HL-60 (cell line): ENCODE data around the gene DIPK2B.

Experiments
- DNase-seq, 2 experiments: peaks; one replicate each; pipeline ENCODE4 v3.0.0-alpha.2; 2010 to 2020; ENCODE audit warnings: low read depth in 1 of 2, low spot score in 1 of 2
- H3K27ac ChIP-seq: fragments of 250-450 bp; sonication (Bioruptor Pico); replicated peaks from 2 replicates; pipeline ENCODE4 v1.5.1; 2020; ENCODE audit warnings: mild to moderate bottlenecking, moderate library complexity
- H3K27me3 ChIP-seq: fragments of 250-450 bp; sonication (Bioruptor Pico); 2 replicates; pipeline ENCODE4 v1.5.1; 2021; ENCODE audit warnings: mild to moderate bottlenecking, moderate library complexity; ENCODE audit not compliant: insufficient read depth, poor library complexity, severe bottlenecking
- H3K4me3 ChIP-seq: replicated peaks from 2 replicates; pipeline ENCODE4 v1.5.1; 2011; ENCODE audit warnings: mild to moderate bottlenecking, control low read depth, low read length; ENCODE audit not compliant: insufficient read depth
- CTCF ChIP-seq: IDR thresholded peaks from one replicate; pipeline ENCODE4 v1.5.1; 2011; ENCODE audit warnings: low read length, control low read depth, inconsistent platforms; ENCODE audit not compliant: insufficient read depth
- GABPA ChIP-seq: IDR thresholded peaks from 2 replicates; pipeline ENCODE4 v1.6.1; 2012; ENCODE audit warnings: low read depth
- POLR2AphosphoS5 ChIP-seq: IDR thresholded peaks from 2 replicates; pipeline ENCODE4 v1.6.1; 2012; ENCODE audit warnings: low read depth
- REST ChIP-seq: IDR thresholded peaks from 2 replicates; pipeline ENCODE4 v1.6.1; 2012; ENCODE audit warnings: low read depth; ENCODE audit not compliant: insufficient replicate concordance
- SPI1 ChIP-seq: IDR thresholded peaks from 2 replicates; pipeline ENCODE4 v1.6.1; 2012; ENCODE audit warnings: low read depth, mild to moderate bottlenecking, borderline replicate concordance

The DIPK2B gene

GRCh38 chrX:45191383-45191782 is 9.3 kb downstream of the DIPK2B start:
- no peaks in the 10 kb centered on the region for H3K27me3 ChIP-seq
- TF ChIP-seq GABPA, result no peak
- no peak for TF ChIP-seq CTCF
- no peak for TF ChIP-seq POLR2AphosphoS5
- no peak for TF ChIP-seq REST
- no peak; the same call in 1 of the 2 replicates for TF ChIP-seq SPI1
- H3K4me3 ChIP-seq, result peak overlapping the region; percentile 23
- DNase-seq, result peak in 1 of 2 experiments; percentile 63
- no peak overlapping the region for H3K27ac ChIP-seq

GRCh38 chrX:45187731-45188130 is 12.9 kb downstream of the DIPK2B start:
- no peak for TF ChIP-seq SPI1
- TF ChIP-seq REST, result no peak
- TF ChIP-seq CTCF, result no peak
- no peak for TF ChIP-seq GABPA
- TF ChIP-seq POLR2AphosphoS5, result no peak
- no peak overlapping the region for H3K4me3 ChIP-seq
- H3K27ac ChIP-seq, result no peak overlapping the region
- H3K27me3 ChIP-seq, result no peaks in the 10 kb centered on the region
- DNase-seq, result no peak

- no peak overlapping the region for H3K4me3 ChIP-seq
- TF ChIP-seq GABPA, result no peak
- TF ChIP-seq REST, result no peak
- no peak for TF ChIP-seq POLR2AphosphoS5
- no peak for TF ChIP-seq SPI1
- TF ChIP-seq CTCF, result no peak
- no peak overlapping the region for H3K27ac ChIP-seq
- H3K27me3 ChIP-seq, result no peaks in the 10 kb centered on the region
- DNase-seq, result no peak
Measured at GRCh38 chrX:45186643-45187026, 14.0 kb downstream of the DIPK2B start.
